ENCODE measurements around the gene ZNF592. TPM values are rescaled to one million over a fixed set of nuclear protein-coding genes. Genes with fewer than 3 reads are reported as not detected.

Gene ZNF592
- total and polyA plus RNA-seq, 2 of the 13 experiments (the other 11 are each of a cell fraction or from before 2014, with no cell fraction given) = 8.2 to 9.8 TPM

DNA sequence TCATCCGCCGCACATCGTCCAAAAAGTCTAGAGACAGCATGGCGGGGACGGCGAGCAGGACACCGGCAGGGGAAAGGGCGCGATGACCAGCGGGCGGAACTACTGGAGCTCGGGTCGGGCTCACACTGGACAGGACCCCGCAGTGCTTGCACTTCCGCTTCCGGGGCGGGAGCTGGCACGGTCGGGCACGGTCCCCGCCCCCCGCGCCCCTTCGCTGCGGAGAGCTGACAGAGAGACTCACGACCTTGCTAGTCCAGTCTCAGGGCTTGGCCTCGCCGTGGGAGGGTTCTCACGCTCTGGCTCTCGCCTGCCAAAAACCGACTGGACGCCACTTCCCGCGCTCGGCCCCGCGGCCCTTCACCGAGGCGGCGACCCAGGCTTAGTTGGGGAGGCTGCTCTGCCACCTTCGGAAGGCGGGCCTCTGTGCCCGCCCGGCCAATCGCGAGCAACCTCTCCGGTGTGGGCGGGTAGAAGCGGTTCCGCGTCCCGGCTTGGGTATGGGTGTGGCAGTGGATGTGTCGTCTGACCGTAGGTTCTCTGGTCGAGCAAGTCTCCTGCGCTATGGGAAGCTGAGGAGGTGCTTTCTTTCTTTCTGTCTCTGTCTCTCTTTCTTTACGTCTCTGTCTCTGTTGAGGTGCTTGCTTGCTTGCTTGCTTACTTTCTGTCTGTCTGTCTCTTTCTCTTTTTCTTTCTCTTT, 32.2 kb upstream of the ZNF592 start, which contains the start of gene SEC11A (continued):
- TF ChIP-seq SP2 (CRISPR knock-in tag; IDR thresholded peaks at IDR 0.05) (peak; percentile 92), ZNF562 (CRISPR knock-in tag; IDR thresholded peaks at IDR 0.05; ENCODE audit: borderline replicate concordance) (no peak), ZNF143 (CRISPR knock-in tag; IDR thresholded peaks at IDR 0.05) (peak; percentile 66; the same call in 1 of the 2 replicates), ZNF251 (CRISPR knock-in tag; IDR thresholded peaks at IDR 0.05) (no peak), ELF4 (CRISPR knock-in tag; IDR thresholded peaks at IDR 0.05; ENCODE audit: borderline replicate concordance) (peak; percentile 92), ELF1 (CRISPR knock-in tag; IDR thresholded peaks at IDR 0.05) (peak; percentile 91), MYC (CRISPR knock-in tag; IDR thresholded peaks at IDR 0.05; ENCODE audit: borderline replicate concordance) (peak; percentile 92), HDAC6 (IDR thresholded peaks at IDR 0.05; ENCODE audit: low read depth, low read length) (no peak), ZFP90 (CRISPR knock-in tag; IDR thresholded peaks at IDR 0.05; ENCODE audit: borderline replicate concordance) (peak; percentile 77; the same call in 1 of the 2 replicates), NCOA1 (CRISPR knock-in tag; IDR thresholded peaks at IDR 0.05) (no peak; the same call in 1 of the 2 replicates), SP140L (CRISPR knock-in tag; IDR thresholded peaks at IDR 0.05; ENCODE audit: borderline replicate concordance) (no peak; the same call in 1 of the 2 replicates), ZMAT3 (CRISPR knock-in tag; conservative IDR thresholded peaks at IDR 0.05) (peak; percentile 19; the same call in 1 of the 2 replicates), KDM4B (CRISPR knock-in tag; IDR thresholded peaks at IDR 0.05) (peak; percentile 91), BORCS8-MEF2B (CRISPR knock-in tag; IDR thresholded peaks at IDR 0.05) (0 out of 2 replicates have a peak, but pooled peaks have one; percentile 11), NKX3-1 (CRISPR knock-in tag; IDR thresholded peaks at IDR 0.05) (peak; percentile 75; the same call in 1 of the 2 replicates), KAT7 (CRISPR knock-in tag; IDR thresholded peaks at IDR 0.05; ENCODE audit: borderline replicate concordance) (peak; percentile 98), ARNT2 (CRISPR knock-in tag; IDR thresholded peaks at IDR 0.05; ENCODE audit: low read depth) (peak; percentile 68), MEF2D (CRISPR knock-in tag; IDR thresholded peaks at IDR 0.05) (peak; percentile 74; the same call in 1 of the 2 replicates), ZNF670 (CRISPR knock-in tag; IDR thresholded peaks at IDR 0.05; ENCODE audit: borderline replicate concordance) (peak; percentile 46; the same call in 1 of the 2 replicates), ZNF10 (CRISPR knock-in tag; IDR thresholded peaks at IDR 0.05; ENCODE audit: borderline replicate concordance, low read depth) (no peak), HOXA7 (CRISPR knock-in tag; IDR thresholded peaks at IDR 0.05) (no peak)
- TF ChIP-seq, protein P1, sequence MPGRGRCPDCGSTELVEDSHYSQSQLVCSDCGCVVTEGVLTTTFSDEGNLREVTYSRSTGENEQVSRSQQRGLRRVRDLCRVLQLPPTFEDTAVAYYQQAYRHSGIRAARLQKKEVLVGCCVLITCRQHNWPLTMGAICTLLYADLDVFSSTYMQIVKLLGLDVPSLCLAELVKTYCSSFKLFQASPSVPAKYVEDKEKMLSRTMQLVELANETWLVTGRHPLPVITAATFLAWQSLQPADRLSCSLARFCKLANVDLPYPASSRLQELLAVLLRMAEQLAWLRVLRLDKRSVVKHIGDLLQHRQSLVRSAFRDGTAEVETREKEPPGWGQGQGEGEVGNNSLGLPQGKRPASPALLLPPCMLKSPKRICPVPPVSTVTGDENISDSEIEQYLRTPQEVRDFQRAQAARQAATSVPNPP (CRISPR knock-in tag; IDR thresholded peaks at IDR 0.05) = no peak
- TF ChIP-seq, protein P2, sequence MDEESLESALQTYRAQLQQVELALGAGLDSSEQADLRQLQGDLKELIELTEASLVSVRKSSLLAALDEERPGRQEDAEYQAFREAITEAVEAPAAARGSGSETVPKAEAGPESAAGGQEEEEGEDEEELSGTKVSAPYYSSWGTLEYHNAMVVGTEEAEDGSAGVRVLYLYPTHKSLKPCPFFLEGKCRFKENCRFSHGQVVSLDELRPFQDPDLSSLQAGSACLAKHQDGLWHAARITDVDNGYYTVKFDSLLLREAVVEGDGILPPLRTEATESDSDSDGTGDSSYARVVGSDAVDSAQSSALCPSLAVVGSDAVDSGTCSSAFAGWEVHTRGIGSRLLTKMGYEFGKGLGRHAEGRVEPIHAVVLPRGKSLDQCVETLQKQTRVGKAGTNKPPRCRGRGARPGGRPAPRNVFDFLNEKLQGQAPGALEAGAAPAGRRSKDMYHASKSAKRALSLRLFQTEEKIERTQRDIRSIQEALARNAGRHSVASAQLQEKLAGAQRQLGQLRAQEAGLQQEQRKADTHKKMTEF (CRISPR knock-in tag; IDR thresholded peaks at IDR 0.05) = peak; percentile 94
- TF ChIP-seq, protein P3, sequence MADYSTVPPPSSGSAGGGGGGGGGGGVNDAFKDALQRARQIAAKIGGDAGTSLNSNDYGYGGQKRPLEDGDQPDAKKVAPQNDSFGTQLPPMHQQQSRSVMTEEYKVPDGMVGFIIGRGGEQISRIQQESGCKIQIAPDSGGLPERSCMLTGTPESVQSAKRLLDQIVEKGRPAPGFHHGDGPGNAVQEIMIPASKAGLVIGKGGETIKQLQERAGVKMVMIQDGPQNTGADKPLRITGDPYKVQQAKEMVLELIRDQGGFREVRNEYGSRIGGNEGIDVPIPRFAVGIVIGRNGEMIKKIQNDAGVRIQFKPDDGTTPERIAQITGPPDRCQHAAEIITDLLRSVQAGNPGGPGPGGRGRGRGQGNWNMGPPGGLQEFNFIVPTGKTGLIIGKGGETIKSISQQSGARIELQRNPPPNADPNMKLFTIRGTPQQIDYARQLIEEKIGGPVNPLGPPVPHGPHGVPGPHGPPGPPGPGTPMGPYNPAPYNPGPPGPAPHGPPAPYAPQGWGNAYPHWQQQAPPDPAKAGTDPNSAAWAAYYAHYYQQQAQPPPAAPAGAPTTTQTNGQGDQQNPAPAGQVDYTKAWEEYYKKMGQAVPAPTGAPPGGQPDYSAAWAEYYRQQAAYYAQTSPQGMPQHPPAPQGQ (CRISPR knock-in tag; IDR thresholded peaks at IDR 0.05; ENCODE audit: borderline replicate concordance) = peak; percentile 75; the same call in 1 of the 2 replicates
- TF ChIP-seq, protein P4, sequence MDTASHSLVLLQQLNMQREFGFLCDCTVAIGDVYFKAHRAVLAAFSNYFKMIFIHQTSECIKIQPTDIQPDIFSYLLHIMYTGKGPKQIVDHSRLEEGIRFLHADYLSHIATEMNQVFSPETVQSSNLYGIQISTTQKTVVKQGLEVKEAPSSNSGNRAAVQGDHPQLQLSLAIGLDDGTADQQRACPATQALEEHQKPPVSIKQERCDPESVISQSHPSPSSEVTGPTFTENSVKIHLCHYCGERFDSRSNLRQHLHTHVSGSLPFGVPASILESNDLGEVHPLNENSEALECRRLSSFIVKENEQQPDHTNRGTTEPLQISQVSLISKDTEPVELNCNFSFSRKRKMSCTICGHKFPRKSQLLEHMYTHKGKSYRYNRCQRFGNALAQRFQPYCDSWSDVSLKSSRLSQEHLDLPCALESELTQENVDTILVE (CRISPR knock-in tag; IDR thresholded peaks at IDR 0.05) = peak; percentile 83; the same call in 1 of the 2 replicates
